Fibroblast of lung (primary cell): ENCODE measurements around the gene BTBD2. TPM values are rescaled to one million over a fixed set of nuclear protein-coding genes. Genes with fewer than 3 reads are reported as not detected.

ENCODE experiments used
- DNase-seq, 2 donors: peaks; one replicate each; pipeline versions ENCODE4 v3.0.0 to v3.0.0-alpha.2; 2010; ENCODE audit warnings: low read depth in 2 of 2
- H2AFZ ChIP-seq: 2 replicates; pipeline ENCODE4 v1.5.1; 2012; ENCODE audit warnings: low read length, control low read depth, inconsistent platforms
- H3K27ac ChIP-seq: 2 replicates; pipeline ENCODE4 v1.5.1; 2011; ENCODE audit warnings: low read length, control low read depth; ENCODE audit not compliant: insufficient read depth
- H3K27me3 ChIP-seq: 2 replicates; pipeline ENCODE4 v1.5.1; 2011; ENCODE audit warnings: mild to moderate bottlenecking, low read length; ENCODE audit not compliant: control insufficient read depth, insufficient read depth
- H3K36me3 ChIP-seq: 2 replicates; pipeline ENCODE4 v1.5.1; 2011; ENCODE audit warnings: low read length; ENCODE audit not compliant: control insufficient read depth, insufficient read depth
- H3K4me1 ChIP-seq: 2 replicates; pipeline ENCODE4 v1.5.1; 2011; ENCODE audit warnings: low read length; ENCODE audit not compliant: control insufficient read depth, insufficient read depth; ENCODE audit errors: extremely low read depth
- H3K4me2 ChIP-seq: 2 replicates; pipeline ENCODE4 v1.5.1; 2011; ENCODE audit warnings: low read length, control low read depth; ENCODE audit not compliant: insufficient read depth; ENCODE audit errors: extremely low read depth
- H3K4me3 ChIP-seq, 4 experiments: fragments of 200-600 bp in 1 of 4; sonication (generic) in 1 of 4; replicated peaks in 1 of 4; 2 replicates each; pipeline ENCODE4 v1.5.1; 2011 to 2016; ENCODE audit warnings: low read length in 4 of 4, low read depth in 3 of 4, mild to moderate bottlenecking in 3 of 4, control low read depth in 2 of 4, inconsistent platforms in 1 of 4, mixed read lengths in 1 of 4; ENCODE audit not compliant: insufficient read depth in 1 of 4; ENCODE audit errors: control extremely low read depth in 1 of 4
- H3K79me2 ChIP-seq: 2 replicates; pipeline ENCODE4 v1.5.1; 2012; ENCODE audit warnings: mild to moderate bottlenecking, low read length, inconsistent platforms; ENCODE audit not compliant: control insufficient read depth, insufficient read depth
- H3K9ac ChIP-seq: 2 replicates; pipeline ENCODE4 v1.5.1; 2011; ENCODE audit warnings: mild to moderate bottlenecking, low read length, control low read depth; ENCODE audit not compliant: insufficient read depth
- H3K9me3 ChIP-seq: 2 replicates; pipeline ENCODE4 v1.5.1; 2012; ENCODE audit warnings: low read depth, low read length; ENCODE audit not compliant: control insufficient read depth, insufficient read depth
- H4K20me1 ChIP-seq: 2 replicates; pipeline ENCODE4 v1.5.1; 2011; ENCODE audit warnings: low read length; ENCODE audit not compliant: control insufficient read depth, insufficient read depth; ENCODE audit errors: extremely low read depth
- EZH2 ChIP-seq: IDR thresholded peaks from 2 replicates; pipeline ENCODE4 v1.5.1; 2012; ENCODE audit warnings: low read length, control low read depth, mild to moderate bottlenecking; ENCODE audit errors: missing control alignments
- polyA plus RNA-seq, 2 donors: library from polyadenylated mRNA; depleted of rRNA in 1 of 2; stranded (reverse) in 1 of 2; unstranded in 1 of 2; fragments of >200 nt; gene quantifications; 2 replicates each; pipeline ENCODE4 v1.2.1, GENCODE V29; 2011 to 2012; ENCODE audit warnings: missing spikeins in 1 of 2
- total RNA-seq: library from RNA; depleted of rRNA; stranded (reverse); fragments of >200 nt; gene quantifications from 2 replicates; pipeline ENCODE4 v1.2.1, GENCODE V29; 2014
- TF ChIP-seq, protein P1 (sequence below), 2 donors: IDR thresholded peaks in 1 of 2; conservative IDR thresholded peaks in 1 of 2; 1 replicate in 1 of 2; 2 replicates in 1 of 2; pipeline ENCODE4 v1.5.1; 2011 to 2012; ENCODE audit warnings: low read length in 2 of 2, control low read depth in 1 of 2, inconsistent platforms in 1 of 2, low read depth in 1 of 2, mild to moderate bottlenecking in 1 of 2

The BTBD2 gene
- total and polyA plus RNA-seq, 2 donors (not counting 1 experiment from before 2014, with no cell fraction given), result 14.0 to 70.2 TPM

DNA sequence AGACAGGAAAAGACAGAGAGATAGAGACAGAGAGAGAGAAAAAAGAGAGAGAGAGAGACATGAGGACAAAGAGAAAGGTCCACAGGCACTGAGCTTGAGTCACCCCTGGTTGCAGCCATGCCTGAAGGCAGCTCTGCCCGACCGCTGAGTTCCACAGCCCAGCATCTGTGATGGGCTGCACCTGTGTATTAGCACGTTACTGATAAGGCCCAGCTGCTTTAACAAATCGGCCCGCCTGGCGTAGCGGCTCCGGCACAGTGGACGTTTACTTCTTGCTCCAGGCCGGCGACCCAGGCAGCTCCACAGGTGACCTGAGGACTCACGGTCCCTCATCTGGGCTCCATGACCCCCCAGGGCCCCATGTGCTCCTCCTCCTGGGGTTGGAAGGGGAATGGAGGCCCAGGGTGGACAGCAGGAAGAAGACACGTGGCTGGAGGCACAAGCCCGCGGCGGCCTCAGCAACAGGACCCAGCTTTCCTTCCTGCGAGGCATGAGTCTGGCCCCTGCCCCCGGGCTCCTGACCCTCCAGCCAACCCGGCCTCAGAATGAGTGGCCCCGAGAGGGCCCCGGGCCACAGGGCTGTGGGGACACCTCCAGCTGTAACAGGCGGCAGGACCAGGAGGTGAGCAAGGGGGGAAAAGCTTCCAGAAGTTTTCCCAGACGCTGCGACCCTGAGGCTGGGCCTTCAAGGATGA is 78.5 kb downstream of the BTBD2 start:
- DNase-seq, result no peak
- Histone ChIP-seq H3K36me3 (no peaks in the 10 kb centered on the region), H4K20me1 (no peaks in the 10 kb centered on the region), H3K4me3 (no peak overlapping the region), H3K27me3 (no peaks in the 10 kb centered on the region), H3K79me2 (peaks cover 7% of the 10 kb centered on the region), H3K4me1 (peaks cover 9% of the 10 kb centered on the region), H3K9me3 (peaks cover 2% of the 10 kb centered on the region), H3K4me2 (no peak overlapping the region), H3K27ac (no peak overlapping the region), H3K9ac (no peak overlapping the region), H2AFZ (no peak overlapping the region)
- TF ChIP-seq, protein P1, sequence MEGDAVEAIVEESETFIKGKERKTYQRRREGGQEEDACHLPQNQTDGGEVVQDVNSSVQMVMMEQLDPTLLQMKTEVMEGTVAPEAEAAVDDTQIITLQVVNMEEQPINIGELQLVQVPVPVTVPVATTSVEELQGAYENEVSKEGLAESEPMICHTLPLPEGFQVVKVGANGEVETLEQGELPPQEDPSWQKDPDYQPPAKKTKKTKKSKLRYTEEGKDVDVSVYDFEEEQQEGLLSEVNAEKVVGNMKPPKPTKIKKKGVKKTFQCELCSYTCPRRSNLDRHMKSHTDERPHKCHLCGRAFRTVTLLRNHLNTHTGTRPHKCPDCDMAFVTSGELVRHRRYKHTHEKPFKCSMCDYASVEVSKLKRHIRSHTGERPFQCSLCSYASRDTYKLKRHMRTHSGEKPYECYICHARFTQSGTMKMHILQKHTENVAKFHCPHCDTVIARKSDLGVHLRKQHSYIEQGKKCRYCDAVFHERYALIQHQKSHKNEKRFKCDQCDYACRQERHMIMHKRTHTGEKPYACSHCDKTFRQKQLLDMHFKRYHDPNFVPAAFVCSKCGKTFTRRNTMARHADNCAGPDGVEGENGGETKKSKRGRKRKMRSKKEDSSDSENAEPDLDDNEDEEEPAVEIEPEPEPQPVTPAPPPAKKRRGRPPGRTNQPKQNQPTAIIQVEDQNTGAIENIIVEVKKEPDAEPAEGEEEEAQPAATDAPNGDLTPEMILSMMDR (conservative IDR thresholded peaks at IDR 0.05 in 1 of 2, IDR thresholded peaks at IDR 0.05 in 1 of 2; ENCODE audit: low read depth in 1 of 2, low read length in 2 of 2), result no peak
- no peak for TF ChIP-seq EZH2

DNA sequence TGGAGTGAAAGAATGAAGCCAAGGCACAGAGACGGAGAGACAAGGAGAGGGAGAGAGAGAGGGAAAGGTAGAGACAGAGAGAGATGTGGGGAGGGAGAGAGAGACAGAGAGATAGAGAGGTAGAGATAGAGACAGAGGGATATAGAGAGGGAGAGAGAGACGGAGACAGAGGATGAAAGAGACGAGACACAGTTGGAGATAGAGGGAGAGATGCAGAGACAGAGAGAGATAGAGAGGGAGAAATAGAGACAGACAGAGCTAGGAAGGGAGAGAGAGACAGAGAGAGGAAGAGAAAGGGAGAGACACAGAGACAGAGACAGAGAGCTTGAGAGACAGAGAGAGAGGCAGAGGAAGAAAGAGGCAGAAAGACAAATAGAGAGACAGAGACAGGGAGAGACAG is 79.1 kb downstream of the BTBD2 start:
- H3K9ac ChIP-seq, result no peak overlapping the region
- H3K9me3 ChIP-seq, result peaks cover 2% of the 10 kb centered on the region

DNA sequence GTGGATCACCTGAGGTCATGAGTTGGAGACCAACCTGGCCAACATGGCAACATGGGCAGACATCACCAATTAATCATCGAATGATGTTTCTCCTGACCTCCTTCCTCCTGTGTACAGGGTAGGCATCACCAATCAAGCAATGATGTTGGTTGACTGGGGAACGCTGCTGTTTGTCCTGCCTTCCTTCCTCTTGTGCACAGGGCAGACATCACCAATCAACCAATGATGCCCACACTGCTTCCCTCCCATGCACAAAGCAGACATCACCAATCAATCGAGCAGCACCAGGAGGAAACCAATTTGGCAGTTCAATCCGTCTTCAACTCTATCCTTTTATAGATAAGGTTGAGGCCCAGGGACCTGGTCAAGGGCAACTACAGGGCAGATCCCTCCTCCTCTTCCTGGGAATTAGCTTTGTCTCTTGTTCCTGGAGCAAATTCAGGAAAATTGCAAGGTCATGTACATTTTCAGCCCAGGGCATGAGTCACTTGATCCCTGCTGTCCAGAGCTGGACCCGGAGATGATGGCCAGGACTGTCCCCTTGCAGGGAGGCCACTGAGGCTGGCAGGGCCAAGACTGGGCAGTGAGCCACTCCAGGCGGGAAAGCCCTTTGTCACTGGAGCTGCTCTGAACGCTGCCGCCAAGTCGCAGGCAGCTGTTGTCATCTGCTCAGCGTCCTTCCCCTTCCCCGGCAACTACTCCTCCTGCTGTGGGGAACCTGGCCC is 79.9 kb downstream of the BTBD2 start:
- no peak overlapping the region for H3K4me2 ChIP-seq
- DNase-seq, result peak; percentile 45 to 65
- peaks cover 2% of the 10 kb centered on the region for H3K9me3 ChIP-seq
- no peak overlapping the region for H2AFZ ChIP-seq
- H4K20me1 ChIP-seq, result no peaks in the 10 kb centered on the region
- H3K4me1 ChIP-seq, result peaks cover 9% of the 10 kb centered on the region
- no peaks in the 10 kb centered on the region for H3K36me3 ChIP-seq
- no peaks in the 10 kb centered on the region for H3K79me2 ChIP-seq
- no peak overlapping the region for H3K4me3 ChIP-seq
- TF ChIP-seq, protein P1 (conservative IDR thresholded peaks at IDR 0.05 in 1 of 2, IDR thresholded peaks at IDR 0.05 in 1 of 2; ENCODE audit: low read depth in 1 of 2, low read length in 2 of 2), result no peak
- TF ChIP-seq EZH2, result no peak
- no peak overlapping the region for H3K27ac ChIP-seq
- H3K27me3 ChIP-seq, result no peaks in the 10 kb centered on the region
- no peak overlapping the region for H3K9ac ChIP-seq

More for the DNA sequence above, 79.1 kb downstream of the BTBD2 start:
- no peak overlapping the region for H3K4me2 ChIP-seq
- H3K79me2 ChIP-seq, result peaks cover under 1% of the 10 kb centered on the region
- H3K27me3 ChIP-seq, result no peaks in the 10 kb centered on the region
- H3K36me3 ChIP-seq, result no peaks in the 10 kb centered on the region
- TF ChIP-seq EZH2, result no peak
- TF ChIP-seq, protein P1 (conservative IDR thresholded peaks at IDR 0.05 in 1 of 2, IDR thresholded peaks at IDR 0.05 in 1 of 2; ENCODE audit: low read depth in 1 of 2, low read length in 2 of 2), result no peak
- DNase-seq, result no peak
- peaks cover 9% of the 10 kb centered on the region for H3K4me1 ChIP-seq
- no peak overlapping the region for H3K27ac ChIP-seq
- no peaks in the 10 kb centered on the region for H4K20me1 ChIP-seq
- H3K4me3 ChIP-seq, result no peak overlapping the region
- no peak overlapping the region for H2AFZ ChIP-seq
